H1 (cell line): Measurements from ENCODE around the gene ARHGAP6. TPM values are rescaled to one million over a fixed set of nuclear protein-coding genes. Genes with fewer than 3 reads are reported as not detected.

Source experiments
- CTCF ChIA-PET: fragments of 300-600 bp; sonication (Branson Sonifier 250); formaldehyde crosslinking; loops from one replicate; lab custom pipeline; 2021; ENCODE audit not compliant: partially characterized antibody; lab: Charles Lee
- POLR2A ChIA-PET: fragments of 300-600 bp; sonication (Branson Sonifier 250); formaldehyde crosslinking; loops from one replicate; lab custom pipeline; 2021; ENCODE audit warnings: inconsistent platforms; ENCODE audit not compliant: partially characterized antibody; lab: Charles Lee
- DNase-seq, 2 experiments: peaks; one replicate each; pipeline versions ENCODE4 v3.0.0 to v3.0.0-alpha.2; 2010 to 2022; ENCODE audit warnings: low spot score in 2 of 2, low read depth in 1 of 2, mixed read lengths in 1 of 2
- FAIRE-seq: peaks from 2 replicates; lab custom pipeline; 2011; peaks lifted over from hg19 to GRCh38; lab: Jason Lieb, UNC
- H2AFZ ChIP-seq: 2 replicates; pipeline ENCODE4 v1.8.1; 2012; ENCODE audit warnings: low read length, inconsistent platforms
- H2AK5ac ChIP-seq: 2 replicates; pipeline ENCODE4 v1.6.1; 2013; ENCODE audit warnings: low read depth, low read length
- H2BK120ac ChIP-seq: replicated peaks from 2 replicates; pipeline ENCODE3; 2013; ENCODE audit warnings: low read depth, low read length, inconsistent platforms
- H2BK12ac ChIP-seq: 2 replicates; pipeline ENCODE4 v1.6.1; 2013; ENCODE audit warnings: low read depth, low read length
- H2BK15ac ChIP-seq: 2 replicates; pipeline ENCODE4 v1.6.1; 2013; ENCODE audit warnings: low read length
- H2BK20ac ChIP-seq: 2 replicates; pipeline ENCODE4 v1.6.1; 2013; ENCODE audit warnings: low read length
- H2BK5ac ChIP-seq: 2 replicates; pipeline ENCODE4 v1.6.1; 2013; ENCODE audit warnings: low read depth, low read length
- H3K14ac ChIP-seq: 2 replicates; pipeline ENCODE4 v1.6.1; 2013; ENCODE audit warnings: inconsistent platforms; ENCODE audit not compliant: insufficient read length
- H3K18ac ChIP-seq: 2 replicates; pipeline ENCODE4 v1.6.1; 2013; ENCODE audit warnings: low read length; ENCODE audit errors: extremely low read depth
- H3K23ac ChIP-seq: 2 replicates; pipeline ENCODE4 v1.6.1; 2013; ENCODE audit warnings: inconsistent platforms; ENCODE audit not compliant: insufficient read length
- H3K23me2 ChIP-seq: 2 replicates; pipeline ENCODE4 v1.6.1; 2013; ENCODE audit warnings: low read depth, low read length
- H3K27ac ChIP-seq: 2 replicates; pipeline ENCODE4 v1.6.1; 2011; ENCODE audit warnings: low read depth, low read length, inconsistent platforms
- H3K27me3 ChIP-seq, 4 experiments: replicated peaks in 1 of 4; 1 replicate in 1 of 4; 2 replicates in 3 of 4; pipeline versions ENCODE4 v1.6.1 to v1.8.1; 2011 to 2013; ENCODE audit warnings: low read length in 3 of 4, mild to moderate bottlenecking in 3 of 4, inconsistent platforms in 2 of 4, mixed read lengths in 2 of 4, moderate library complexity in 1 of 4; ENCODE audit not compliant: control insufficient read depth in 3 of 4, insufficient read depth in 3 of 4; ENCODE audit errors: extremely low read depth in 1 of 4
- H3K36me3 ChIP-seq, 4 experiments: 2 replicates each; pipeline versions ENCODE4 v1.6.1 to v1.8.1; 2011 to 2013; ENCODE audit warnings: mild to moderate bottlenecking in 4 of 4, low read length in 3 of 4, moderate library complexity in 2 of 4, control low read depth in 1 of 4, inconsistent platforms in 1 of 4; ENCODE audit not compliant: insufficient read depth in 4 of 4, control insufficient read depth in 2 of 4
- H3K4ac ChIP-seq: replicated peaks from 2 replicates; pipeline ENCODE3; 2013; ENCODE audit warnings: low read length, low read depth, mixed read lengths, inconsistent platforms; ENCODE audit not compliant: insufficient read length
- H3K4me1 ChIP-seq, 4 experiments: replicated peaks in 1 of 4; 1 replicate in 1 of 4; 2 replicates in 3 of 4; pipeline versions ENCODE4 v1.6.1 to v1.8.1; 2011 to 2013; ENCODE audit warnings: low read length in 3 of 4, inconsistent platforms in 2 of 4, mixed read lengths in 1 of 4; ENCODE audit not compliant: insufficient read depth in 4 of 4, control insufficient read depth in 3 of 4
- H3K4me2 ChIP-seq, 2 experiments: 2 replicates each; pipeline versions ENCODE4 v1.6.1 to v1.8.1; 2011 to 2013; ENCODE audit warnings: low read depth in 2 of 2, low read length in 2 of 2, control low read depth in 1 of 2, inconsistent platforms in 1 of 2, mild to moderate bottlenecking in 1 of 2; ENCODE audit not compliant: insufficient read depth in 1 of 2
- H3K4me3 ChIP-seq, 4 experiments: fragments of 200-600, 300-600 bp in 1 of 4; sonication (generic), shearing (Covaris generic), sonication (Bioruptor Twin) in 1 of 4; 2 replicates each; pipeline versions ENCODE4 v1.5.1 to v1.8.1; 2011 to 2016; ENCODE audit warnings: low read length in 4 of 4, low read depth in 3 of 4, control low read depth in 2 of 4, inconsistent platforms in 2 of 4, mild to moderate bottlenecking in 2 of 4, mixed read lengths in 1 of 4, moderate library complexity in 1 of 4; ENCODE audit not compliant: insufficient read depth in 2 of 4; ENCODE audit errors: extremely low read depth in 1 of 4
- H3K56ac ChIP-seq: replicated peaks from 2 replicates; pipeline ENCODE3; 2013; ENCODE audit warnings: low read depth, mild to moderate bottlenecking, mixed read lengths, low read length, inconsistent platforms; ENCODE audit not compliant: insufficient read length
- H3K79me1 ChIP-seq: 2 replicates; pipeline ENCODE4 v1.6.1; 2013; ENCODE audit warnings: low read depth, low read length, control low read depth
- H3K79me2 ChIP-seq, 2 experiments: 2 replicates each; pipeline versions ENCODE4 v1.6.1 to v1.8.1; 2012 to 2013; ENCODE audit warnings: low read length in 2 of 2, mild to moderate bottlenecking in 2 of 2, inconsistent platforms in 1 of 2; ENCODE audit not compliant: insufficient read depth in 2 of 2, control insufficient read depth in 1 of 2
- H3K9ac ChIP-seq, 4 experiments: replicated peaks in 1 of 4; 1 replicate in 1 of 4; 2 replicates in 3 of 4; pipeline versions ENCODE4 v1.6.1 to v1.8.1; 2011 to 2013; ENCODE audit warnings: low read depth in 3 of 4, low read length in 3 of 4, control low read depth in 2 of 4, mild to moderate bottlenecking in 2 of 4, moderate library complexity in 2 of 4, inconsistent platforms in 1 of 4; ENCODE audit errors: extremely low read depth in 1 of 4
- H3K9me3 ChIP-seq, 2 experiments: 2 replicates each; pipeline versions ENCODE4 v1.6.1 to v1.8.1; 2012 to 2013; ENCODE audit warnings: mild to moderate bottlenecking in 2 of 2, moderate library complexity in 2 of 2, control low read depth in 1 of 2, inconsistent platforms in 1 of 2, low read depth in 1 of 2, low read length in 1 of 2, mixed read lengths in 1 of 2; ENCODE audit not compliant: insufficient read depth in 2 of 2
- H4K20me1 ChIP-seq, 2 experiments: replicated peaks in 1 of 2; 2 replicates each; pipeline versions ENCODE3 to v1.8.1; 2011 to 2013; ENCODE audit warnings: inconsistent platforms in 2 of 2, low read length in 2 of 2, mild to moderate bottlenecking in 1 of 2; ENCODE audit not compliant: insufficient read depth in 2 of 2, control insufficient read depth in 1 of 2
- H4K5ac ChIP-seq: 2 replicates; pipeline ENCODE4 v1.6.1; 2013; ENCODE audit warnings: low read length, low read depth, mixed read lengths, inconsistent platforms; ENCODE audit not compliant: insufficient read length
- H4K8ac ChIP-seq: 2 replicates; pipeline ENCODE4 v1.8.0; 2013; ENCODE audit warnings: mild to moderate bottlenecking, moderate library complexity, low read length, inconsistent platforms; ENCODE audit not compliant: insufficient read depth; ENCODE audit errors: extremely low read depth
- H4K91ac ChIP-seq: replicated peaks from 2 replicates; pipeline ENCODE3; 2013; ENCODE audit warnings: low read length, mixed read lengths, inconsistent platforms; ENCODE audit not compliant: insufficient read length
- CBX8 ChIP-seq: fragments of 300-800, 300-1000 bp; sonication (generic); IDR thresholded peaks from 2 replicates; pipeline ENCODE4 v1.7.1; 2016; ENCODE audit warnings: low read depth, low read length, borderline replicate concordance
- CHD1 ChIP-seq: IDR thresholded peaks from 2 replicates; pipeline ENCODE4 v1.6.1; 2012; ENCODE audit warnings: low read depth, low read length, improper control_type of control experiment
- JUN ChIP-seq: IDR thresholded peaks from 2 replicates; pipeline ENCODE4 v1.6.1; 2011; ENCODE audit warnings: low read depth, mild to moderate bottlenecking, improper control_type of control experiment, low read length
- KDM1A ChIP-seq: fragments of 200-600, 300-600 bp; sonication (generic); IDR thresholded peaks from 2 replicates; pipeline ENCODE4 v1.7.1; 2016; ENCODE audit warnings: mild to moderate bottlenecking, low read length, borderline replicate concordance
- MAX ChIP-seq: IDR thresholded peaks from 2 replicates; pipeline ENCODE4 v1.6.1; 2012; ENCODE audit warnings: inconsistent platforms
- SIX5 ChIP-seq: IDR thresholded peaks from 2 replicates; pipeline ENCODE4 v1.6.1; 2011; ENCODE audit warnings: mild to moderate bottlenecking, low read depth, low read length
- SP1 ChIP-seq: IDR thresholded peaks from 2 replicates; pipeline ENCODE4 v1.6.1; 2011; ENCODE audit warnings: low read depth, low read length
- SUZ12 ChIP-seq: fragments of 200-600 bp; sonication (generic); IDR thresholded peaks from 2 replicates; pipeline ENCODE4 v1.6.1; 2012; ENCODE audit warnings: mild to moderate bottlenecking, inconsistent platforms, low read length, moderate library complexity, mixed read lengths
- TEAD4 ChIP-seq: IDR thresholded peaks from 2 replicates; pipeline ENCODE4 v1.6.1; 2012; ENCODE audit warnings: low read depth, low read length, inconsistent platforms, mixed read lengths
- WGBS, 2 experiments: shearing (Covaris generic) in 1 of 2; methylation state at CpG; one replicate each; pipeline versions ENCODE4 v1.1.6 to v1.1.7; 2013 to 2015; ENCODE audit warnings: low lambda C conversion rate in 2 of 2, mixed read lengths in 2 of 2, inconsistent platforms in 1 of 2, low coverage in 1 of 2, missing lambda C conversion rate in 1 of 2; ENCODE audit not compliant: insufficient replicate concordance in 2 of 2, insufficient coverage in 1 of 2, insufficient read length in 1 of 2; ENCODE audit errors: extremely low coverage in 1 of 2, missing lambda C conversion rate in 1 of 2; 5-methylcytosine and 5-hydroxymethylcytosine counted together
- polyA plus RNA-seq, 7 experiments: library from polyadenylated mRNA; depleted of rRNA in 3 of 7; stranded (reverse) in 5 of 7; unstranded in 2 of 7; fragments of >200 nt in 5 of 7; fragments of 200-250 nt in 2 of 7; gene quantifications; 1 replicate in 5 of 7; 2 replicates in 1 of 7; 4 replicates in 1 of 7; pipeline versions ENCODE4 v1.2.1 to v1.2.3, GENCODE V29; 2011 to 2013; ENCODE audit warnings: missing spikeins in 2 of 7, mixed read lengths in 2 of 7
- total RNA-seq: library from RNA; stranded (reverse); fragmentation: NEBNext Ultra II Directional; extraction: Animal tissue kit (Norgen Biotek cat#: 25700); gene quantifications from 2 replicates; pipeline ENCODE4 v1.2.1, GENCODE V29; 2021

ARHGAP6 gene
- total and polyA plus RNA-seq, 2 of the 8 experiments (the other 6 are each of a cell fraction or from before 2014, with no cell fraction given), result 0.35 to 0.82 TPM

- ChIA-PET CTCF (no interaction called here), POLR2A (no interaction called here)
- FAIRE-seq, result no peak
These were observed 291.1 kb downstream of the ARHGAP6 start for GRCh38 chrX:11374570-11374969.

More at GRCh38 chrX:11374570-11374969, 291.1 kb downstream of the ARHGAP6 start:
- H3K23me2 ChIP-seq, result no peaks in the 10 kb centered on the region
- H3K79me1 ChIP-seq, result no peaks in the 10 kb centered on the region
- no peaks in the 10 kb centered on the region for H3K9me3 ChIP-seq
- no peak overlapping the region for H2BK12ac ChIP-seq
- H4K5ac ChIP-seq, result no peak overlapping the region
- no peak overlapping the region for H2BK20ac ChIP-seq
- no peak overlapping the region for H2BK5ac ChIP-seq
- no peak overlapping the region for H3K4me3 ChIP-seq
- H4K8ac ChIP-seq, result no peak overlapping the region
- no peaks in the 10 kb centered on the region for H3K36me3 ChIP-seq
- H3K14ac ChIP-seq, result no peak overlapping the region
- H4K20me1 ChIP-seq, result no peaks in the 10 kb centered on the region
- no peak overlapping the region for H2AFZ ChIP-seq
- H3K4me1 ChIP-seq, result no peaks in the 10 kb centered on the region
- no peak overlapping the region for H4K91ac ChIP-seq
- no peak overlapping the region for H3K18ac ChIP-seq
- H2AK5ac ChIP-seq, result no peak overlapping the region
- TF ChIP-seq CBX8, result no peak
- no peak for TF ChIP-seq JUN
- no peak for TF ChIP-seq KDM1A
- no peak for TF ChIP-seq SIX5
- TF ChIP-seq SP1, result no peak
- TF ChIP-seq SUZ12, result no peak
- no peak for TF ChIP-seq CHD1
- TF ChIP-seq TEAD4, result no peak
- no peak for TF ChIP-seq MAX
- no peak overlapping the region for H3K56ac ChIP-seq
- no peaks in the 10 kb centered on the region for H3K79me2 ChIP-seq
- H3K4me2 ChIP-seq, result no peak overlapping the region
- WGBS, 2 experiments, result 96% methylated on average over 2 of the region's 2 CpGs; no CpG with 5 or more reads in 1 of the 2 experiments
- H2BK120ac ChIP-seq, result no peak overlapping the region
- no peaks in the 10 kb centered on the region for H3K27me3 ChIP-seq
- H3K9ac ChIP-seq, result no peak overlapping the region
- DNase-seq, result no peak
- no peak overlapping the region for H3K23ac ChIP-seq
- no peak overlapping the region for H3K4ac ChIP-seq
- H3K27ac ChIP-seq, result no peak overlapping the region
- H2BK15ac ChIP-seq, result no peak overlapping the region
